Endothelial cell of umbilical vein (primary cell): ENCODE results near the gene NTRK2. TPM values are rescaled to one million over a fixed set of nuclear protein-coding genes. Genes with fewer than 3 reads are reported as not detected.

Experiments used
- BruUV-seq: library from RNA; stranded (reverse); fragments of 400-500 nt; replicated peaks from 2 replicates; lab custom pipeline; 2021; lab: Mats Ljungman, UMichigan
- CTCF ChIA-PET: fragments of 300-600, 350-600 bp; sonication (Branson Sonifier 250); formaldehyde crosslinking; loops from one replicate; lab custom pipeline; 2021; ENCODE audit warnings: antibody characterized with exemption, inconsistent platforms; lab: Charles Lee
- POLR2A ChIA-PET: fragments of 300-600, 350-600 bp; sonication (Branson Sonifier 250); formaldehyde crosslinking; loops from one replicate; lab custom pipeline; 2021; ENCODE audit warnings: antibody characterized with exemption, inconsistent platforms; lab: Charles Lee
- DNase-seq: peaks from one replicate; pipeline ENCODE4 v3.0.0-alpha.2; 2011; ENCODE audit warnings: low read depth, low spot score
- FAIRE-seq: peaks from 2 replicates; lab custom pipeline; 2011; peaks lifted over from hg19 to GRCh38; lab: Jason Lieb, UNC
- H2AFZ ChIP-seq: 2 replicates; pipeline ENCODE4 v1.6.0; 2012; ENCODE audit warnings: low read depth, low read length, control low read depth, inconsistent platforms
- H3K27ac ChIP-seq: 2 replicates; pipeline ENCODE4 v1.5.1; 2011; ENCODE audit warnings: low read depth, mild to moderate bottlenecking, control low read depth, low read length, moderate library complexity; ENCODE audit not compliant: insufficient read depth
- H3K27me3 ChIP-seq, 2 experiments: 2 replicates each; pipeline versions ENCODE4 v1.6.0 to v1.6.1; 2011; ENCODE audit warnings: low read length in 2 of 2, mixed read lengths in 1 of 2; ENCODE audit not compliant: control insufficient read depth in 2 of 2, insufficient read depth in 2 of 2
- H3K36me3 ChIP-seq, 2 experiments: 2 replicates in 1 of 2; 3 replicates in 1 of 2; pipeline ENCODE4 v1.5.1; 2011; ENCODE audit warnings: low read length in 2 of 2, mild to moderate bottlenecking in 1 of 2, moderate library complexity in 1 of 2; ENCODE audit not compliant: control insufficient read depth in 2 of 2, insufficient read depth in 2 of 2; ENCODE audit errors: extremely low read depth in 1 of 2
- H3K4me1 ChIP-seq: 3 replicates; pipeline ENCODE4 v1.5.1; 2011; ENCODE audit warnings: mild to moderate bottlenecking, low read length; ENCODE audit not compliant: control insufficient read depth, insufficient read depth; ENCODE audit errors: extremely low read depth
- H3K4me2 ChIP-seq: 2 replicates; pipeline ENCODE4 v1.6.1; 2011; ENCODE audit warnings: low read length, control low read depth, mixed read lengths; ENCODE audit not compliant: insufficient read depth
- H3K4me3 ChIP-seq, 3 experiments: fragments of 200-600 bp in 1 of 3; sonication (generic), shearing (Covaris generic) in 1 of 3; replicated peaks in 1 of 3; 2 replicates each; pipeline ENCODE4 v1.5.1; 2011 to 2016; ENCODE audit warnings: control low read depth in 3 of 3, low read length in 3 of 3, mild to moderate bottlenecking in 2 of 3, inconsistent platforms in 1 of 3, low read depth in 1 of 3, moderate library complexity in 1 of 3; ENCODE audit not compliant: insufficient read depth in 1 of 3
- H3K79me2 ChIP-seq: 2 replicates; pipeline ENCODE4 v1.6.0; 2012; ENCODE audit warnings: low read length, inconsistent platforms; ENCODE audit not compliant: control insufficient read depth, insufficient read depth
- H3K9ac ChIP-seq: replicated peaks from 2 replicates; pipeline ENCODE3; 2011; ENCODE audit warnings: low read length, control low read depth; ENCODE audit not compliant: insufficient read depth; ENCODE audit errors: extremely low read depth
- H3K9me1 ChIP-seq: replicated peaks from 3 replicates; pipeline ENCODE4 v1.6.0; 2011; ENCODE audit warnings: mild to moderate bottlenecking, low read length; ENCODE audit not compliant: control insufficient read depth, insufficient read depth; ENCODE audit errors: extremely low read depth
- H3K9me3 ChIP-seq: replicated peaks from 2 replicates; pipeline ENCODE4 v1.5.1; 2012; ENCODE audit warnings: low read length, inconsistent platforms; ENCODE audit not compliant: control insufficient read depth, insufficient read depth
- H4K20me1 ChIP-seq: replicated peaks from 2 replicates; pipeline ENCODE3; 2011; ENCODE audit warnings: mild to moderate bottlenecking, low read length; ENCODE audit not compliant: control insufficient read depth, insufficient read depth; ENCODE audit errors: extremely low read depth
- EZH2 ChIP-seq: IDR thresholded peaks from 2 replicates; pipeline ENCODE4 v1.6.1; 2012; ENCODE audit warnings: borderline replicate concordance, low read depth, mild to moderate bottlenecking, moderate library complexity, low read length, inconsistent platforms; ENCODE audit not compliant: severe bottlenecking
- FOS ChIP-seq: IDR thresholded peaks from 2 replicates; pipeline ENCODE4 v1.6.1; 2011; ENCODE audit warnings: mild to moderate bottlenecking, low read length, moderate library complexity, borderline replicate concordance; ENCODE audit not compliant: insufficient read depth
- GATA2 ChIP-seq: IDR thresholded peaks from 2 replicates; pipeline ENCODE4 v1.7.0; 2011; ENCODE audit warnings: low read depth, mild to moderate bottlenecking, moderate library complexity, mixed read lengths, low read length; ENCODE audit not compliant: insufficient read length, insufficient read depth
- JUN ChIP-seq: IDR thresholded peaks from 2 replicates; pipeline ENCODE4 v1.6.1; 2011; ENCODE audit warnings: borderline replicate concordance, low read depth; ENCODE audit not compliant: insufficient read length, insufficient read depth
- MAX ChIP-seq: IDR thresholded peaks from 2 replicates; pipeline ENCODE4 v1.6.1; 2011; ENCODE audit not compliant: insufficient read depth, insufficient read length
- MYC ChIP-seq: IDR thresholded peaks from one replicate; pipeline ENCODE4 v1.6.1; 2011; ENCODE audit warnings: mild to moderate bottlenecking, low read depth, low read length
- POLR2A ChIP-seq: IDR thresholded peaks from 2 replicates; pipeline ENCODE4 v1.6.1; 2012; ENCODE audit warnings: low read depth, mild to moderate bottlenecking, control low read depth, low read length
- POLR2AphosphoS5 ChIP-seq: IDR thresholded peaks from 2 replicates; pipeline ENCODE4 v1.6.1; 2012; ENCODE audit warnings: low read depth, mild to moderate bottlenecking, control low read depth, low read length, moderate library complexity; ENCODE audit not compliant: insufficient read depth
- dilution Hi-C: fragments of 300-500 bp; cut with MboI; formaldehyde crosslinking; loops from one replicate; pipeline ENCODE4 v1.15.0; 2019; ENCODE audit warnings: low sequenced_read_pairs; ENCODE audit not compliant: extremely low pct_ligation_motif_present
- intact Hi-C: fragments of 100-400 bp; cut with micrococcal nuclease; formaldehyde crosslinking; loops from one replicate; pipeline ENCODE4 v1.10.0; 2022
- polyA plus RNA-seq, 4 experiments: library from polyadenylated mRNA; depleted of rRNA in 3 of 4; stranded (reverse) in 3 of 4; unstranded in 1 of 4; fragments of >200 nt; gene quantifications; 2 replicates each; pipeline versions ENCODE4 v1.2.1 to v1.2.3, GENCODE V29; 2011 to 2012; ENCODE audit warnings: missing spikeins in 1 of 4
- total RNA-seq: library from RNA; stranded (reverse); gene quantifications from 2 replicates; pipeline ENCODE4 v1.2.3, GENCODE V29; 2021
- TF ChIP-seq, protein P1 (sequence below), 2 donors: IDR thresholded peaks; 1 replicate in 1 of 2; 2 replicates in 1 of 2; pipeline ENCODE4 v1.5.1; 2011; ENCODE audit warnings: low read length in 2 of 2, mild to moderate bottlenecking in 2 of 2, moderate library complexity in 2 of 2, control low read depth in 1 of 2, inconsistent platforms in 1 of 2, low read depth in 1 of 2; ENCODE audit not compliant: insufficient read depth in 1 of 2; ENCODE audit errors: extremely low read depth in 1 of 2

Gene NTRK2
- total and polyA plus RNA-seq, 2 donors (not counting 3 experiments of a cell fraction or from before 2014, with no cell fraction given) = 0.01 to 0.13 TPM

GRCh38 chr9:84738353-84738752 is 68.8 kb downstream of the NTRK2 start:
- dilution Hi-C loops (no loop called here), intact Hi-C loops (no loop called here)
- Histone ChIP-seq H3K4me1 (no peaks in the 10 kb centered on the region), H3K27me3 (no peaks in the 10 kb centered on the region), H3K79me2 (no peaks in the 10 kb centered on the region), H2AFZ (no peak overlapping the region), H4K20me1 (no peaks in the 10 kb centered on the region), H3K9me3 (no peaks in the 10 kb centered on the region), H3K9me1 (no peaks in the 10 kb centered on the region), H3K27ac (no peak overlapping the region), H3K36me3 (no peaks in the 10 kb centered on the region), H3K4me2 (no peak overlapping the region), H3K9ac (no peak overlapping the region), H3K4me3 (no peak overlapping the region)
- DNase-seq = no peak
- ChIA-PET CTCF (interaction anchor here (1.1 kb wide), 1 partner anchor 9 kb away, joined by 3 read pairs; no protein-coding TSS in a partner anchor), POLR2A (no interaction called here)
- FAIRE-seq = no peak
- BruUV-seq = no TSS peak
- TF ChIP-seq, protein P1, sequence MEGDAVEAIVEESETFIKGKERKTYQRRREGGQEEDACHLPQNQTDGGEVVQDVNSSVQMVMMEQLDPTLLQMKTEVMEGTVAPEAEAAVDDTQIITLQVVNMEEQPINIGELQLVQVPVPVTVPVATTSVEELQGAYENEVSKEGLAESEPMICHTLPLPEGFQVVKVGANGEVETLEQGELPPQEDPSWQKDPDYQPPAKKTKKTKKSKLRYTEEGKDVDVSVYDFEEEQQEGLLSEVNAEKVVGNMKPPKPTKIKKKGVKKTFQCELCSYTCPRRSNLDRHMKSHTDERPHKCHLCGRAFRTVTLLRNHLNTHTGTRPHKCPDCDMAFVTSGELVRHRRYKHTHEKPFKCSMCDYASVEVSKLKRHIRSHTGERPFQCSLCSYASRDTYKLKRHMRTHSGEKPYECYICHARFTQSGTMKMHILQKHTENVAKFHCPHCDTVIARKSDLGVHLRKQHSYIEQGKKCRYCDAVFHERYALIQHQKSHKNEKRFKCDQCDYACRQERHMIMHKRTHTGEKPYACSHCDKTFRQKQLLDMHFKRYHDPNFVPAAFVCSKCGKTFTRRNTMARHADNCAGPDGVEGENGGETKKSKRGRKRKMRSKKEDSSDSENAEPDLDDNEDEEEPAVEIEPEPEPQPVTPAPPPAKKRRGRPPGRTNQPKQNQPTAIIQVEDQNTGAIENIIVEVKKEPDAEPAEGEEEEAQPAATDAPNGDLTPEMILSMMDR (IDR thresholded peaks at IDR 0.05; ENCODE audit: extremely low read depth in 1 of 2, insufficient read depth in 1 of 2, low read depth in 1 of 2, low read length in 2 of 2) = no peak
- TF ChIP-seq POLR2AphosphoS5 = no peak
- no peak for TF ChIP-seq POLR2A
- no peak for TF ChIP-seq MAX
- TF ChIP-seq EZH2 = no peak
- TF ChIP-seq JUN = no peak
- TF ChIP-seq GATA2 = no peak
- no peak for TF ChIP-seq MYC
- no peak for TF ChIP-seq FOS
